ENCODE results near the gene NPTX2.

DNA sequence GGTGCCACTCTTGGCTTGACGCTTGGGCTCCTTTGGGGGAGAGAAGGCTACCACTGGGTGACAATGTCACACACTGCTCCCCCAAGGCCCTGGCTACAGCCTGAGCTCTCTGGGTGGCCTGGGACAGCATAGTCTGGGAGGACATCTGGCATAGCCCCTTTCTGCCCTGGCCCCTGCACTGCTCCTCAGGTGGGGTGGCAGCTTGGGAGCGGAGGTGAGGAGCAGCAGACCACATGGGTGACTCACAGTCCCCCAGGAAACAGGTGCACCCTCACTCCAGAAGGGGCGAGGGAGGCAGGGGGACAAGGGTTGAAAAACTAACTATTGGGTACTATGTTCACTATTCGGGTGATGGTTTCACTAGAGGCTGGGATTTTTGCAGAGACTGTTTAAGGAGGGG, 45.2 kb downstream of the NPTX2 start:
- TF ChIP-seq EZH2 (IDR thresholded peaks at IDR 0.05) (no peak), POLR2AphosphoS5 (IDR thresholded peaks at IDR 0.05; ENCODE audit: borderline replicate concordance, low read depth, low read length) (no peak), FOXP2 (optimal IDR thresholded peaks at IDR 0.05; ENCODE audit: control extremely low read depth, extremely low read length, insufficient read depth) (no peak)
